Esophagus muscularis mucosa (tissue), 4 donors: ENCODE measurements around the gene KIF18B. TPM values are rescaled to one million over a fixed set of nuclear protein-coding genes. Genes with fewer than 3 reads are reported as not detected.

ENCODE experiments used
- DNase-seq: peaks from one replicate; pipeline ENCODE4 v3.0.0-alpha.2; 2017; ENCODE audit errors: extremely low spot score
- H3K27ac ChIP-seq, 4 donors: fragments of 200-600 bp; sonication (generic); replicated peaks in 1 of 4; 1 replicate in 3 of 4; 2 replicates in 1 of 4; pipeline ENCODE4 v1.5.1; 2016 to 2019; ENCODE audit warnings: mild to moderate bottlenecking in 1 of 4
- H3K27me3 ChIP-seq, 4 donors: fragments of 200-600 bp; sonication (generic); one replicate each; pipeline versions ENCODE4 v1.5.1 to v1.6.0; 2016 to 2019
- H3K36me3 ChIP-seq, 4 donors: fragments of 200-600 bp; sonication (generic); one replicate each; pipeline ENCODE4 v1.5.1; 2016 to 2019
- H3K4me1 ChIP-seq, 4 donors: fragments of 200-600 bp; sonication (generic); one replicate each; pipeline ENCODE4 v1.5.1; 2016 to 2019
- H3K4me3 ChIP-seq, 4 donors: fragments of 200-600 bp; sonication (generic); 1 replicate in 2 of 4; 2 replicates in 2 of 4; pipeline ENCODE4 v1.5.1; 2016 to 2019; ENCODE audit warnings: mild to moderate bottlenecking in 4 of 4, moderate library complexity in 1 of 4
- H3K9me3 ChIP-seq, 4 donors: fragments of 200-600 bp; sonication (generic); 1 replicate in 3 of 4; 2 replicates in 1 of 4; pipeline ENCODE4 v1.5.1; 2016 to 2019
- CTCF ChIP-seq, 3 experiments: fragments of 200-600 bp in 2 of 3; fragments of 450-650 bp in 1 of 3; sonication (generic) in 2 of 3; IDR thresholded peaks; one replicate each; pipeline ENCODE4 v1.5.1; 2017 to 2019; ENCODE audit warnings: antibody characterized with exemption in 3 of 3, mild to moderate bottlenecking in 2 of 3, moderate library complexity in 1 of 3
- EP300 ChIP-seq: sonication (generic); formaldehyde crosslinking; IDR thresholded peaks from one replicate; pipeline ENCODE4 v1.6.1; 2017; ENCODE audit warnings: antibody characterized with exemption
- POLR2A ChIP-seq: fragments of 450-650 bp; IDR thresholded peaks from one replicate; pipeline ENCODE4 v1.6.1; 2017; ENCODE audit warnings: antibody characterized with exemption, moderate library complexity, mild to moderate bottlenecking, low read depth
- POLR2AphosphoS5 ChIP-seq, 2 donors: sonication (generic); formaldehyde crosslinking; IDR thresholded peaks; one replicate each; pipeline ENCODE4 v1.6.1; 2017; ENCODE audit warnings: antibody characterized with exemption in 2 of 2
- WGBS: methylation state at CpG from one replicate; pipeline ENCODE4 v1.1.5; 2018; 5-methylcytosine and 5-hydroxymethylcytosine counted together
- intact Hi-C: fragments of 100-400 bp; cut with DNase I; formaldehyde crosslinking; loops from one replicate; pipeline ENCODE4 v1.15.1; 2023
- small RNA-seq, 3 donors: library from RNA; depleted of rRNA; stranded (forward); fragments of <200 nt; gene quantifications; one replicate each; pipeline ENCODE3, GENCODE V24; 2016
- total RNA-seq, 4 donors: library from RNA; depleted of rRNA; stranded (reverse); fragments of >200 nt; gene quantifications; one replicate each; pipeline versions ENCODE4 v1.1.0 to v1.2.1, GENCODE V29; 2016

The KIF18B gene
- total RNA-seq, 4 donors from 2014 or later: 0.17 TPM; not detected in 3

GRCh38 chr17:44877121-44877520 is 70.5 kb downstream of the KIF18B start:
- TF ChIP-seq POLR2AphosphoS5 (IDR thresholded peaks at IDR 0.05) (no peak), CTCF (IDR thresholded peaks at IDR 0.05) (no peak), POLR2A (no peak), EP300 (no peak)
- H3K9me3 ChIP-seq: no peaks in the 10 kb centered on the region
- no peak overlapping the region for H3K27ac ChIP-seq
- peaks cover 0 to 13% (median 6%) of the 10 kb centered on the region in 4 donors for H3K4me1 ChIP-seq
- DNase-seq: no peak
- no peak overlapping the region for H3K4me3 ChIP-seq
- WGBS: 84% methylated on average over 5 of the region's 5 CpGs
- no peaks in the 10 kb centered on the region for H3K27me3 ChIP-seq
- H3K36me3 ChIP-seq: peaks cover 47 to 94% (median 84%) of the 10 kb centered on the region in 4 donors
- intact Hi-C loops: no loop called here

DNA sequence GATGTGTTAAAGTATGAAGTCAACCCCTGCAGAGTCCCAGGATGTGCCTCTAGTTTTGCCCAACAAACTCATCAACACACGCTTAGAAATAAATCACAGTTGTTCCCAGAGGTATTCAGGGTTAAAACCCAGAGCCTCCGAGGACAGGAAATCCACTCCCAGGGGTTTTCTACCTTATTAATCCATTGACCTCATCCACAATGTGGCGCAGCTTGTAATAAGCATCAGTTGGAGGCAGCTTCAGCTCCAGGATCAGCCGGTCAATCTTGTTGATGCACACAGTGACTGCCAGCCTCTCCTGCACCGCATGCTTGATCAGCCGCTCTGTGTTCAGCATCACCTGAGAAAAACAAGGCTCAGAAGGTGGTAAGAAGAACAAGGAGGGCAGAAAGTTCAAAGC is 71.8 kb downstream of the KIF18B start:
- no peak for DNase-seq
- no peaks in the 10 kb centered on the region for H3K9me3 ChIP-seq
- intact Hi-C loops: no loop called here
- no peak overlapping the region for H3K27ac ChIP-seq
- H3K4me3 ChIP-seq: no peak overlapping the region
- no peaks in the 10 kb centered on the region for H3K27me3 ChIP-seq
- TF ChIP-seq POLR2AphosphoS5 (IDR thresholded peaks at IDR 0.05) (no peak), CTCF (IDR thresholded peaks at IDR 0.05) (no peak), EP300 (no peak), POLR2A (no peak)
- peaks cover 0 to 21% (median 10%) of the 10 kb centered on the region in 4 donors for H3K4me1 ChIP-seq
- 95% methylated on average over 6 of the region's 6 CpGs for WGBS
- peaks cover 49 to 94% (median 86%) of the 10 kb centered on the region in 4 donors for H3K36me3 ChIP-seq

Small RNA genes lying within 50 kb of the gene (small RNA-seq; reads per million reads assigned to genes)
- gene AC015936.2 (0 reads per million in 3 donors), gene CCDC103 (0 reads per million in 3 donors), gene MIR6783 (0 reads per million in 3 donors), gene RN7SL405P (0 reads per million in 3 donors)

Other genes with a start within 250 kb of the KIF18B start
- 1 to 10 TPM; 3.7 to 7.5 (median 5.2) TPM for gene DBF4B, start 239.1 kb downstream of the KIF18B start, total RNA-seq
- gene ADAM11, start 188.8 kb downstream of the KIF18B start, total RNA-seq: under 1 TPM; under 0.01 to 0.98 (median 0.64) TPM
- 10 to 100 TPM; 26.5 to 61.9 (median 37.4) TPM for gene GJC1, start 117.5 kb downstream of the KIF18B start, total RNA-seq
- gene HIGD1B, start 99.9 kb downstream of the KIF18B start, total RNA-seq: 1 to 10 TPM; 3.3 to 7.4 (median 4.9) TPM
- 10 to 100 TPM; 46.0 to 49.7 (median 48.3) TPM for gene EFTUD2, start 48.3 kb downstream of the KIF18B start, total RNA-seq
- gene GFAP, start 32.3 kb downstream of the KIF18B start, total RNA-seq: 1 to 10 TPM in 2 of 4 donors, not detected in 2; 1.2 to 2.8 TPM
- gene C1QL1, start 20.5 kb upstream of the KIF18B start, total RNA-seq: 10 to 100 TPM in 1 of 4 donors, 1 to 10 TPM in 3; 3.7 to 10.1 (median 6.3) TPM
- gene DCAKD, start 103.9 kb upstream of the KIF18B start, total RNA-seq: 10 to 100 TPM; 50.3 to 68.8 (median 57.9) TPM
- 10 to 100 TPM; 58.5 to 79.3 (median 65.1) TPM for gene NMT1, start 113.5 kb upstream of the KIF18B start, total RNA-seq
- 100 to 1,000 TPM in 2 of 4 donors, 10 to 100 TPM in 2; 49.4 to 154 (median 106) TPM for gene PLCD3, start 184.7 kb upstream of the KIF18B start, total RNA-seq
- gene ACBD4, start 187.9 kb upstream of the KIF18B start, total RNA-seq: 10 to 100 TPM; 20.9 to 34.8 (median 23.5) TPM
- gene HEXIM1, start 200.7 kb upstream of the KIF18B start, total RNA-seq: 10 to 100 TPM; 32.1 to 58.2 (median 45.3) TPM
- gene HEXIM2, start 214.1 kb upstream of the KIF18B start, total RNA-seq: 1 to 10 TPM; 4.0 to 8.4 (median 7.0) TPM